ENCODE data around the gene ZNF280A. TPM values are rescaled to one million over a fixed set of nuclear protein-coding genes. Genes with fewer than 3 reads are reported as not detected.
A peak's percentile ranks its signal among the peaks of the same experiment; 100 is the strongest.

ZNF280A gene, protein sequence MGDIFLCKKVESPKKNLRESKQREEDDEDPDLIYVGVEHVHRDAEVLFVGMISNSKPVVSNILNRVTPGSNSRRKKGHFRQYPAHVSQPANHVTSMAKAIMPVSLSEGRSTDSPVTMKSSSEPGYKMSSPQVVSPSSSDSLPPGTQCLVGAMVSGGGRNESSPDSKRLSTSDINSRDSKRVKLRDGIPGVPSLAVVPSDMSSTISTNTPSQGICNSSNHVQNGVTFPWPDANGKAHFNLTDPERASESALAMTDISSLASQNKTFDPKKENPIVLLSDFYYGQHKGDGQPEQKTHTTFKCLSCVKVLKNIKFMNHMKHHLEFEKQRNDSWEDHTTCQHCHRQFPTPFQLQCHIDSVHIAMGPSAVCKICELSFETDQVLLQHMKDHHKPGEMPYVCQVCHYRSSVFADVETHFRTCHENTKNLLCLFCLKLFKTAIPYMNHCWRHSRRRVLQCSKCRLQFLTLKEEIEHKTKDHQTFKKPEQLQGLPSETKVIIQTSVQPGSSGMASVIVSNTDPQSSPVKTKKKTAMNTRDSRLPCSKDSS
- total RNA-seq = not detected
- long read RNA-seq = 0 reads

GRCh38 chr22:22520020-22520656, at the start of gene ZNF280A:
Gene ZNF280A (minus strand): TSS chr22:22520270. CDS start chr22:22515630, 4,640 bp downstream.
- DNase-seq = no peak
- no peak for ATAC-seq (ENCODE audit: poor library complexity)
- intact Hi-C loops (cut with DNase I) = no loop called here

GRCh38 chr22:22569218-22569617, 49.1 kb upstream of the ZNF280A start:
- no peak for ATAC-seq (ENCODE audit: poor library complexity)
- intact Hi-C loops (cut with DNase I) = no loop called here

GRCh38 chr22:22565981-22566380, 45.9 kb upstream of the ZNF280A start:
- intact Hi-C loops (cut with DNase I) = no loop called here
- DNase-seq = no peak
- ATAC-seq (ENCODE audit: poor library complexity) = no peak

More at GRCh38 chr22:22569218-22569617, 49.1 kb upstream of the ZNF280A start:
- DNase-seq = no peak

GRCh38 chr22:22558972-22559603, 39.0 kb upstream of the ZNF280A start, which contains the start of gene PRAME:
Gene PRAME (minus strand): TSS chr22:22559265. CDS start chr22:22556832, 2,433 bp downstream.
- ATAC-seq (ENCODE audit: poor library complexity) = no peak
- intact Hi-C loops (cut with DNase I) = no loop called here
- DNase-seq = peak; percentile 70

DNA sequence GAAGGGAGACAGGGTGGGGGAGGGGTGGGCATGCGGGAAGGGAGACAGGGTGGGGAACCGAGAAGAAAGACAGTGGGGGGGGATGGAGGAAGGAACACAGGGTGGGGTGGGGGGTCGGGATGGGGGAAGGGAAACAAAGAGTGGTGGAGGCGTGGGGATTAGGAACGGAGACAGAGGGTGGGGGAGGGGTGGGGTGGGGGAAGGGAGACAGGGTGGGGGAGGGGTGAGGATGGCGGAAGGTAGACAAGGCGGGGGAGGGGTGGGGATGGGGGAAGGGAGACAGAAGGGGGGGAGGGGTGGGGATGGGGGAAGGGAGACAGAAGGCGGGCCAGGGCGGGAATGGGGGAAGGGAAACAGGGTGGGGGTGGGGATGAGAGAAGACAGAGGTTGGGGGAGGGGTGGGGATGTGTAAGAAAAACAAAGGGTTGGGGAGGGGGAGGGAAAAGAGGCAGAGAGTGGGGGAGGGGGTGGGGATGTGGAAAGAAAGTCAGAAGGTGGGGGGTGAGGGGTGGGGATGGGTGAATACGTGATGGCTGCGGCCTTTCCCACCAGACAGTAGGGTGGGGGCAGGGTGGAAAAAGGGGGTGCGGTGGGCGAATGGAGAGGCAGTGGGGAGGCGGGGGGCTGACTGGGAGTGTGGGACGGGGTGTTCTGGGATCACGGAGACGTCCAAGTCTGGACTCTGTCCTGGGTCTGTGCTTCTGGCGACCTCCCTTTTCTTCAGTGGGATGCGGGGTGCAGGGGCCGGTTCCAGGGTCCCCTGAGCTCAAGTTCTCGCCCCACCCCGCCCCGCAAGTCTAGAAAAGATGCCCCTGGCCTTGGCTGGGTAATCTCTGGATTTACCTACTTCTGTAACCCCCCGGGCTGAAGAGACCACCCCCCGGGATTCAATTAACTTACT, 38.3 kb upstream of the ZNF280A start:
- intact Hi-C loops (cut with DNase I) = no loop called here
- ATAC-seq (ENCODE audit: poor library complexity) (no peak), DNase-seq (no peak)

GRCh38 chr22:22556995-22557925, 37.2 kb upstream of the ZNF280A start:
- no peak for ATAC-seq (ENCODE audit: poor library complexity)
- intact Hi-C loops (cut with DNase I) = no loop called here
- DNase-seq = no peak

DNA sequence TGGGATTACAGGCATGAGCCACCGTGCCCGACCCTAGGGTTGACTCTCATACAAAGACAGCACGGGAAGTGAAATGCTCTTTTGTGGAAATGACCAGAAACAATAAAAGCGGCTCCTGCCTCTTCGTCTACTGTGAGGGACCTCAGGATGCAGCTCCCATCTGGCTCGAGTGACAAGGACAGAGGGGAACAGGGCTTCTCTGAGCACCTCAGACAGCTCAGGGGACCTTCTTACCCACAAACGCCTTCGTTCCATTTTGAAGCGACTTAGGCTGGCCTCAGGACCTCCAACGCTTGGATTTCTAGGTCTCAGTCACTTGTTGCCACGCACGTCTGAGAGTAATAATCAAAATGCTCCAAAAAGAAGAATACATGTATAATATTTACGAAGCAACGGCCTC, 36.5 kb upstream of the ZNF280A start:
- intact Hi-C loops (cut with DNase I) = no loop called here
- DNase-seq (no peak), ATAC-seq (ENCODE audit: poor library complexity) (no peak)

DNA sequence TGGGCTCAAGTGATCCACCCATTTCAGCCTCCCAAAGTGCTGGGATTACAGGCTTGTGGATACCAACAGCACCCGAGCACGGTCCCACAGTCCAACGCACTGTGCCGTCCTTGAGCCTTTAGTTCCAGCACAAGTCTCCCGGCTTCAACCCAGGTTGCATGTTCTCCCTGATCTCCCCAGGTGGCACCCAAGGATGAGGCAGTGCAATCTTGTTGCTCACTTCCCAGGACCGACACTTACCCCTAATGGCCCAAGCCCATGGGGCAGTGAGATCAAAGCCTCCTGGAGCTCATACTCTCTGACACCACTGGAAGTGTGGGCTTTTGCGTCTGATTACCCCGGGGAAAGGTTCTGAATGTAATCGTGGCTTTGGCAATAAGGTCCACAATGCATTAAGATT, 35.5 kb upstream of the ZNF280A start:
- intact Hi-C loops (cut with DNase I) = no loop called here
- no peak for ATAC-seq (ENCODE audit: poor library complexity)
- DNase-seq = no peak

DNA sequence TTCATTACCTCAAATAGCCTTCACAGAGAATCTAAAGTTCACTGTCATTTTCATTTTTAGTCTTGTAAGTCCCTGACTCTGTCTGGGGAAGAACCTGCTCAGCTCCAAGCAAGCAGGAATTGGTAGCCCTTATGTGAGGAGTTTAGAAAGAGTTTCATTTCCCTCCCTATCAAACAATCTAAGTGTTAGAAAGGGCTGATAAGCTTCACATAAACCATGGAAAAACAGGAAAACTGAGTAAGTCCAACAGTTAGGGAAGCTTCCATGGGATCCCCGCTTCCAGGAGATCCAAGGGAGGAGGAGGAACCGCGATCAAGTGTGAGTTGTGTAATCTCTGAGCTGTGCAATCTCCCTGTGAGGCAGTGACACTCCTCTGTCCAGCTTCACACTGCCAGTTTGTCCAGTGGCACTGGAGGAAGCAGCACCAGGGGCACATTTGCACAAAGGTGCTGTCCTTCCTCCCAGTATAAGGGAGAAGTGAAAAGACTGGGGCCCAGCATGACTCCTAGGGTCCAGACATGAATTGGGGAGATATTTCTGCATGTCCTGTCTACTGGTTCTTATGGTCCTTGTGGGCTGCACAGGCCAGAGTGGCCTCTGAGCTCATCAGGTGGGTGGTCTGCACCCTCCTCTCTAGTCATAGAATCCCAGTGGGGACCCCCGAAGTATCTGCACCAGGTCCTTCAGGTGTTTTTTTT, 34.7 kb upstream of the ZNF280A start:
- DNase-seq (no peak), ATAC-seq (ENCODE audit: poor library complexity) (no peak)
- intact Hi-C loops (cut with DNase I) = no loop called here

- DNase-seq = no peak
- no peak for ATAC-seq (ENCODE audit: poor library complexity)
- intact Hi-C loops (cut with DNase I) = no loop called here
These were observed 33.9 kb upstream of the ZNF280A start for GRCh38 chr22:22553735-22554586.

GRCh38 chr22:22553141-22553540, 33.1 kb upstream of the ZNF280A start:
- no peak for DNase-seq
- no peak for ATAC-seq (ENCODE audit: poor library complexity)
- intact Hi-C loops (cut with DNase I) = no loop called here

DNA sequence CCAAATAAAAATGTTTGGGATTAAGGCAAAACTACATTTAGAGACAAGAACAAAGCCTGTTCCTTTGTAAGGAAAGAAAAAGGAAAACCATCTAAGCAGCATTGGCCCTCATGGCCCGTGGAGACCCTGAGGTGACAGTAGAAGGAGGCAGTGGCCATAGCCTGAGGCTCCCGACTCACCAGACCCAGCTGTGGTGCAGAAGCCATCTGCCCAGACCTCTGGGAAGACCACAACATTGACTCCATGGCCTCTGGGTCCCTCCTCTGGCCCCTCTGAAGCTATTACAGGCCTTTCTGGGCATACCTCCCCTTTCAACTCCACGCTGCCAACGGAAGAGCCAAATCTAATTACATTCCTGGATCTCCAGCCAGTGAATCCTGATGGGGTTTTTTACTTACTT, 32.6 kb upstream of the ZNF280A start:
- no peak for DNase-seq
- intact Hi-C loops (cut with DNase I) = no loop called here
- ATAC-seq (ENCODE audit: poor library complexity) = no peak

GRCh38 chr22:22550789-22551434, 30.8 kb upstream of the ZNF280A start:
- DNase-seq (no peak), ATAC-seq (ENCODE audit: poor library complexity) (no peak)
- intact Hi-C loops (cut with DNase I) = no loop called here

- intact Hi-C loops (cut with DNase I) = no loop called here
- no peak for DNase-seq
These were observed 28.8 kb upstream of the ZNF280A start for GRCh38 chr22:22548910-22549309.

GRCh38 chr22:22548317-22548716, 28.2 kb upstream of the ZNF280A start:
- DNase-seq (no peak), ATAC-seq (ENCODE audit: poor library complexity) (no peak)
- intact Hi-C loops (cut with DNase I) = no loop called here

More at GRCh38 chr22:22548910-22549309, 28.8 kb upstream of the ZNF280A start:
- no peak for ATAC-seq (ENCODE audit: poor library complexity)
